GM21737 (cell line): Measurements from ENCODE around the gene FAM120A.
"Not testable (repeated sequence)": the region's sequence is repeated elsewhere in the genome, so short reads cannot be mapped to it uniquely, and the experiment has no call there.

ENCODE experiments used
- ATAC-seq: cut with Tn5 transposase; IDR thresholded peaks from one replicate; pipeline ENCODE4 v1.9.1; 2021; ENCODE audit warnings: mild to moderate bottlenecking, moderate library complexity; ENCODE audit not compliant: unreplicated experiment

The FAM120A gene

GRCh38 chr9:93450945-93451815, at the start of gene FAM120A:
TSS of gene FAM120A (plus strand) at chr9:93451685. CDS start at chr9:93451916, 231 bp downstream.
- ATAC-seq = peak; percentile 49

GRCh38 chr9:93406371-93406770, 45.1 kb upstream of the FAM120A start:
- ATAC-seq = no peak

- no peak for ATAC-seq
These were observed 38.0 kb upstream of the FAM120A start for GRCh38 chr9:93413530-93413929.

GRCh38 chr9:93415176-93415690, 36.3 kb upstream of the FAM120A start:
- no peak for ATAC-seq

- no peak for ATAC-seq
These were observed 34.8 kb upstream of the FAM120A start for GRCh38 chr9:93416530-93417235.

- no peak for ATAC-seq
These were observed 33.9 kb upstream of the FAM120A start for GRCh38 chr9:93417538-93417937.

- no peak for ATAC-seq
These were observed 32.5 kb upstream of the FAM120A start for GRCh38 chr9:93419023-93419422.

GRCh38 chr9:93422977-93423616, 28.4 kb upstream of the FAM120A start:
- ATAC-seq = no peak

GRCh38 chr9:93427655-93428379, 23.7 kb upstream of the FAM120A start:
- no peak for ATAC-seq

GRCh38 chr9:93431539-93432105, 19.9 kb upstream of the FAM120A start:
- no peak for ATAC-seq

- ATAC-seq = no peak
These were observed 18.5 kb upstream of the FAM120A start for GRCh38 chr9:93432964-93433363.

- ATAC-seq = no peak
These were observed 17.4 kb upstream of the FAM120A start for GRCh38 chr9:93434056-93434455.

- ATAC-seq = no peak
These were observed 16.1 kb upstream of the FAM120A start for GRCh38 chr9:93435386-93435785.

- no peak for ATAC-seq
These were observed 15.3 kb upstream of the FAM120A start for GRCh38 chr9:93436218-93436617.

- no peak for ATAC-seq
These were observed 14.7 kb upstream of the FAM120A start for GRCh38 chr9:93436655-93437407.

GRCh38 chr9:93437996-93438395, 13.5 kb upstream of the FAM120A start:
- no peak for ATAC-seq

GRCh38 chr9:93439301-93439700, 12.2 kb upstream of the FAM120A start:
- not testable (repeated sequence) for ATAC-seq

- no peak for ATAC-seq
These were observed 10.4 kb upstream of the FAM120A start for GRCh38 chr9:93440896-93441580.

- no peak for ATAC-seq
These were observed 5.4 kb upstream of the FAM120A start for GRCh38 chr9:93446073-93446472.
